Ovary (tissue), 9 donors: ENCODE measurements around the gene UBP1. TPM values are rescaled to one million over a fixed set of nuclear protein-coding genes. Genes with fewer than 3 reads are reported as not detected.

ENCODE experiments used
- DNase-seq, 5 donors: peaks; one replicate each; pipeline ENCODE4 v3.0.0-alpha.2; 2019 to 2020
- H3K27ac ChIP-seq, 2 donors: fragments of 200-600 bp; one replicate each; pipeline versions ENCODE4 v1.5.1 to v1.8.0; 2019 to 2022
- H3K27me3 ChIP-seq: fragments of 200-600 bp; one replicate; pipeline ENCODE4 v1.8.0; 2022
- H3K36me3 ChIP-seq: fragments of 200-600 bp; sonication (generic); one replicate; pipeline ENCODE4 v1.5.1; 2019
- H3K4me1 ChIP-seq: one replicate; pipeline ENCODE4 v1.8.1; 2013; ENCODE audit warnings: mild to moderate bottlenecking, moderate library complexity; ENCODE audit not compliant: insufficient read depth
- H3K4me3 ChIP-seq: fragments of 200-600 bp; sonication (generic); one replicate; pipeline ENCODE4 v1.5.1; 2017
- H3K9me3 ChIP-seq, 2 donors: fragments of 200-600 bp in 1 of 2; sonication (generic) in 1 of 2; one replicate each; pipeline versions ENCODE4 v1.5.1 to v1.8.1; 2013 to 2019; ENCODE audit warnings: mild to moderate bottlenecking in 1 of 2, moderate library complexity in 1 of 2
- CTCF ChIP-seq, 3 donors: fragments of 450-650 bp in 2 of 3; fragments of 200-600 bp in 1 of 3; IDR thresholded peaks; one replicate each; pipeline versions ENCODE4 v1.5.1 to v1.8.0; 2016 to 2022; ENCODE audit warnings: antibody characterized with exemption in 3 of 3, mild to moderate bottlenecking in 1 of 3
- EP300 ChIP-seq: sonication (generic); formaldehyde crosslinking; IDR thresholded peaks from one replicate; pipeline ENCODE4 v1.6.1; 2017; ENCODE audit warnings: antibody characterized with exemption
- POLR2A ChIP-seq: fragments of 450-650 bp; IDR thresholded peaks from one replicate; pipeline ENCODE4 v1.6.1; 2017; ENCODE audit warnings: antibody characterized with exemption, mild to moderate bottlenecking, moderate library complexity
- WGBS, 3 donors: extraction: QIAGEN DNeasy Blood & Tissue Kit in 1 of 3; methylation state at CpG; one replicate each; pipeline versions ENCODE4 v1.1.5 to v1.1.7; 2013 to 2017; 5-methylcytosine and 5-hydroxymethylcytosine counted together
- intact Hi-C, 4 donors: fragments of 100-400 bp; cut with DNase I; formaldehyde crosslinking; loops; one replicate each; pipeline versions ENCODE4 v1.11.0 to v1.15.1; 2022 to 2023
- polyA plus RNA-seq, 2 donors: library from polyadenylated mRNA; stranded (reverse); fragments of 200-250 nt in 1 of 2; fragments of 350-450 nt in 1 of 2; fragmentation: Illumina TruSeq in 1 of 2; extraction: RNeasy Lipid Tissue Mini Kit (QIAGEN cat#74804) in 1 of 2; gene quantifications; one replicate each; pipeline ENCODE4 v1.2.3, GENCODE V29; 2013 to 2014
- total RNA-seq, 7 donors: library from RNA; depleted of rRNA in 2 of 7; stranded (reverse); fragments of >200 nt in 2 of 7; fragmentation: NEBNext Ultra II Directional in 3 of 7; extraction: Animal tissue kit (Norgen Biotek cat#: 25700) in 3 of 7; gene quantifications; one replicate each; pipeline versions ENCODE4 v1.1.0 to v1.2.4, GENCODE V29; 2016 to 2023
- donor health status: DM: no; HTN: no; CAD: no; lungs with moderate emphysema.
- donor health status: DM: no; HTN: no; CAD: no.
- donor health status: Bipolar disorder and iron deficiency.
- donor health status: DM: yes; HTN: yes; CAD: no.
- donor health status: DM: no; HTN: no; CAD: no.
- donor health status: DM: yes; HTN: yes; CAD: no.

The UBP1 gene
- total and polyA plus RNA-seq, 9 donors: 28.2 to 62.7 (median 51.8) TPM

- Histone ChIP-seq H3K27ac (no peak overlapping the region), H3K36me3 (no peaks in the 10 kb centered on the region), H3K9me3 (no peaks in the 10 kb centered on the region), H3K27me3 (no peaks in the 10 kb centered on the region), H3K4me3 (no peak overlapping the region), H3K4me1 (no peaks in the 10 kb centered on the region)
- intact Hi-C loops: no loop called here
- WGBS, 3 donors: 93 to 96% (median 94%) methylated on average over 6 of the region's 6 CpGs
- TF ChIP-seq POLR2A (no peak), EP300 (no peak), CTCF (IDR thresholded peaks at IDR 0.05) (no peak)
- no peak for DNase-seq
These were observed 36.4 kb downstream of the UBP1 start for GRCh38 chr3:33403756-33404155.

- 95 to 98% (median 96%) methylated on average over 3 of the region's 3 CpGs for WGBS, 3 donors
- Histone ChIP-seq H3K27me3 (no peaks in the 10 kb centered on the region), H3K36me3 (no peaks in the 10 kb centered on the region), H3K4me1 (no peaks in the 10 kb centered on the region), H3K9me3 (no peaks in the 10 kb centered on the region), H3K27ac (no peak overlapping the region), H3K4me3 (no peak overlapping the region)
- no peak for DNase-seq
- intact Hi-C loops: no loop called here
- no peak for TF ChIP-seq EP300
- no peak for TF ChIP-seq CTCF (IDR thresholded peaks at IDR 0.05)
- TF ChIP-seq POLR2A: no peak
These were observed 37.3 kb downstream of the UBP1 start for GRCh38 chr3:33402936-33403335.

- no peak for DNase-seq
- H3K9me3 ChIP-seq: no peaks in the 10 kb centered on the region
- TF ChIP-seq EP300 (no peak), CTCF (IDR thresholded peaks at IDR 0.05) (no peak), POLR2A (no peak)
- 84 to 90% (median 87%) methylated on average over 2 of the region's 2 CpGs for WGBS, 3 donors
- intact Hi-C loops: no loop called here
- no peaks in the 10 kb centered on the region for H3K27me3 ChIP-seq
- H3K27ac ChIP-seq: no peak overlapping the region
- no peaks in the 10 kb centered on the region for H3K36me3 ChIP-seq
- no peak overlapping the region for H3K4me3 ChIP-seq
- H3K4me1 ChIP-seq: no peaks in the 10 kb centered on the region
These were observed 38.4 kb downstream of the UBP1 start for GRCh38 chr3:33401781-33402180.

GRCh38 chr3:33398410-33398809 lies 41.8 kb downstream of the UBP1 start:
- no peak for TF ChIP-seq CTCF (IDR thresholded peaks at IDR 0.05)
- no peak for TF ChIP-seq POLR2A
- no peak for TF ChIP-seq EP300
- DNase-seq: no peak
- H3K9me3 ChIP-seq: no peaks in the 10 kb centered on the region
- intact Hi-C loops: no loop called here
- no peak overlapping the region for H3K4me3 ChIP-seq
- H3K27me3 ChIP-seq: no peaks in the 10 kb centered on the region
- no peaks in the 10 kb centered on the region for H3K4me1 ChIP-seq
- H3K27ac ChIP-seq: no peak overlapping the region
- H3K36me3 ChIP-seq: no peaks in the 10 kb centered on the region
- WGBS, 3 donors: 93 to 99% (median 98%) methylated on average over 5 of the region's 5 CpGs

- 81 to 90% (median 86%) methylated on average over 7 of the region's 7 CpGs for WGBS, 3 donors
- H3K36me3 ChIP-seq: no peaks in the 10 kb centered on the region
- no peaks in the 10 kb centered on the region for H3K4me1 ChIP-seq
These were observed 44.3 kb downstream of the UBP1 start for GRCh38 chr3:33395900-33396299.

More at GRCh38 chr3:33395900-33396299, 44.3 kb downstream of the UBP1 start:
- no peak for DNase-seq
- intact Hi-C loops: no loop called here
- no peaks in the 10 kb centered on the region for H3K27me3 ChIP-seq
- H3K27ac ChIP-seq: no peak overlapping the region
- H3K9me3 ChIP-seq: no peaks in the 10 kb centered on the region
- TF ChIP-seq CTCF (IDR thresholded peaks at IDR 0.05) (no peak), EP300 (no peak), POLR2A (no peak)
- H3K4me3 ChIP-seq: no peak overlapping the region
